ENCODE results near the gene ERVFRD-1.
"Not testable (repeated sequence)": the region's sequence is repeated elsewhere in the genome, so short reads cannot be mapped to it uniquely, and the experiment has no call there.

The ERVFRD-1 gene

DNA sequence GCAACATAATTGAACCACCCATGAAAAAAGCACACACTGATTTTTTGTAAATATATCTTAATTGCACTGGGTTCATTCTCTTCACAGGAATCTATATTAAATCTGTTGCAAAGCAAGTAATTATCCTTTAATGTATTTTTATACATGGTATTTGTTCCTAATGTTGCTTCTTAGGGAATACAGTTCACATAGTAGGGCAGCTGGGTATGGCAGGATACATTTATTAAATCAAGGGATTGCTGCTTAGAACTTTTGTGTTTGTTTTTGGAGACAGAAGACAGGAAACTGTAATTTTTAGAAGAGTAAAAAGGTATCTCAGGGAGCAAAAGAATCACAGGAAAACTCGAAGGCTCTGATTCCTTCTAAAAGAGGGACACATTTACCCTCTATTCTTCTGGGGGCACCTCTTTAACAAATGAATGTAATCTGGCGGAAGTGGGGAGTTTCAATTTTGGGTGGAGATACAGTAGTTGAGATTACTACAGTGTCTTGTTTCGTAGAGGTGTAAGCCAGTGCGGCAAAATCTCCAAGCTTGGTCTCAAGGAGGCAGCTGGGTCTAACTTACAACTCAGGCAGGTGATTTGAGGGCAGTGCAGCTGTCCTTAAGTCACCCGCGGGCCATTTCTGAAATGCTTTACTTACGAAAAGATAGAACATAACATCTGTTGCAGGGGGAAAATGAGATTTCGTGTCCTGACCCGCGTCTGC is 18.7 kb downstream of the ERVFRD-1 start:
- in situ Hi-C loops (cut with MboI; ENCODE audit: low sequenced_read_pairs): no loop called here

DNA sequence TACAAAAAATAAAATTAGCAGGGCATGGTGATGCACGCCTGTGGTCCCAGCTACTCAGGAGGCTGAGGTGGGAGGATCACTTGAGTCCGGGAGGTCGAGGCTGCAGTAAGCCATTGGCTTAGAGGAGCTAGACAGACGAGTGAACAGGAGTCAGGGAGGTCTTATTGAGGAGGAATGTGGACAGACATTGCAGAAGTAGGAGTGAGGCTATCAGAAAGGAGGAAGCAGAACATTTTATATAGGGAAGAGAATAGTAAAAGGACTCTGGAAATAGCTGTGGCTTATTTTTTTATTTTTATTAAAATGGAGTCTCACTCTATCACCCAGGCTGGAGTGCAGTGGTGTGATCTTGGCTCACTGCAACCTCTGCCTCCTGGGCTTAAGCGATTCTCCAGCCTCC is 20.4 kb downstream of the ERVFRD-1 start:
- in situ Hi-C loops (cut with MboI; ENCODE audit: low sequenced_read_pairs): not testable (repeated sequence)

DNA sequence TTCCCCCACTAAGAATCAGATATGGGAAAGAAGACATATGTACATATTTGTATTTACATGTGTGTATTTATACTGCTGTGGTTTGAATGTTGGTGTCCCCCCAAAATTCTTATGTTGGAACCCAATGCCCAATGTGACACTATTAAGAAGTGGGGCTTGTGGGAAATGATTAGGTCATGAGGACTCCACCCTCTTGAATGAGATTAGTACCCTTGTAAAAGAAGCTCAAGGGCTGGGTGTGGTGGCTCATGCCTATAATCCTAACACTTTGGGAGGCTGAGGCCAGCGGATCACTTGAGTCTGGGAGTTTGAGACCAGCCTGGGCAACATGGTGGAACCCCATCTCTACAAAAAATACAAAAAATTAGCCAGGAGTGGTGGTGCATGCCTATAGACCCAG is 21.8 kb downstream of the ERVFRD-1 start:
- in situ Hi-C loops (cut with MboI; ENCODE audit: low sequenced_read_pairs): no loop called here

DNA sequence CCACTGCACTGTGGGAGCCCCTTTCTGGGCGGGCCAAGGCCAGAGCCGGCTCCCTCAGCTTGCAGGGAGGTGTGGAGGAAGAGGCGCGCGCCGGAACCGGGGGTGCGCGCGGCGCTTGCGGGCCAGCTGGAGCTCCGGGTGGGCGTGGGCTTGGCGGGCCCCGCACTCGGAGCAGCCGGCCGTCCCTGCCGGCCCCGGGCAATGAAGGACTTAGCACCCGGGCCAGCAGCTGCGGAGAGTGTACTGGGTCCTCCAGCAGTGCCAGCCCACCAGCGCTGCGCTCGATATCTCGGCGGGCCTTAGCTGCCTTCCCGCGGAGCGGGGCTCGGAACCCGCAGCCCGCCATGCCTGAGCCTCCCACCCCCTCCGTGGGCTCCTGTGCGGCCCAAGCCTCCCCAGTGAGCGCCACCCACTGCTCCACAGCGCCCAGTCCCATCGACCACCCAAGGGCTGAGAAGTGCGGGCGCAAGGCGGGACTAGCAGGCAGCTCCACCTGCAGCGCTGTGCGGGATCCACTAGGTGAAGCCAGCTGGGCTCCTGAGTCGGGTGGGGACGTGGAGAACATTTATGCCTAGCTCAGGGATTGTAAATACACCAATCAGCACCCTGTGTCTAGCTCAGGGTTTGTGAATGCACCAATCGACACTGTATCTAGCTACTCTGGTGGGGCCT is 24.2 kb downstream of the ERVFRD-1 start:
- in situ Hi-C loops (cut with MboI; ENCODE audit: low sequenced_read_pairs): not testable (repeated sequence)

DNA sequence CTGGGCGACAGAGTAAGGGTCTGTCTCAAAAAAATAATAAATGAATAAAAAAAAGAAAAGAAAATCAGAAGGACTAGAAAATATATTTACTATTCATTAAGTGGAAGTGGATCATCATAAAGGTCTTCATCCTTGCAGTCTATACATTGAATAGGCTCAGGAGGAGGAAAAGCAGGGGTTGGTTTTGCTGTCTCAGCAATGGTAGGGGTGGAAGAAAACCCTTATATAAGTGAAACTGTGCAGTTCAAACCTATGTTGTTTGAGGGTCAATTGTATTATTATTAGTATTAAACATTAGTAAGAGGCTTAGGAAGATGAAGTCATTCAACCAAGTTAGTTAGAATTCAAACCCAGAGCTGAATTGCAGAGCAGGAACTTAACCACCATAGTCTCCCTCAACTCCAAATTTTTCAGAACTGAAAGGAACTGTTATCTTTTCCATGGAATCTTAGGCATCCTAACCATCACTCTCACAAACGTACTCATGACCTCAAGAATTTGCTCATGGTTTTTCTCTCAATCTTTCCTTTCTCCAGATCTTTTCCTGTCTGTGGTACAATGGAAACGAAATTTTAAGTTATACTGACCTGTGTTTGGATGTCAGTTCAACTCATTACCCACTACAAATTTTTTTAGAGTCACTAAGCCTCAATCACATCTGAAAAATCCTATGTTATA is 25.6 kb downstream of the ERVFRD-1 start:
- in situ Hi-C loops (cut with MboI; ENCODE audit: low sequenced_read_pairs): no loop called here

DNA sequence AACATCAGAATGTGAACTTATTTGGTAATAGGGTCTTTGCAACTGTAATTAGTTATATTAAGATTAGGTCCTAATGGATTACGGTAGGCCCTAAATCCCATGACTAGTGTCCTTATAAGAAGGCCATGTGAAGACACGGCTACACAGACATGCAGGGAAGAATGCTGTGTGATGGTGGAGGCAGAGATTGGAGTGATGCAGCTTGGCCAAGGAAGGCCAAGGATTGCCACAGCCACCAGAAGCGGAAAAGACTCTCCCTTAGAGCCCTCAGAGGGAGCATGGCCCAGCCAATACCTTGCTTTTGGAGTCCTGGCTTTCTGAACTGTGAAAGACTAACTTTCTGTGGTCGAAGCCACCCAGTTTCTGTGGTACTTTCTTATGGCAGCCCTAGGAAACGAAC is 27.6 kb downstream of the ERVFRD-1 start:
- in situ Hi-C loops (cut with MboI; ENCODE audit: low sequenced_read_pairs): no loop called here

DNA sequence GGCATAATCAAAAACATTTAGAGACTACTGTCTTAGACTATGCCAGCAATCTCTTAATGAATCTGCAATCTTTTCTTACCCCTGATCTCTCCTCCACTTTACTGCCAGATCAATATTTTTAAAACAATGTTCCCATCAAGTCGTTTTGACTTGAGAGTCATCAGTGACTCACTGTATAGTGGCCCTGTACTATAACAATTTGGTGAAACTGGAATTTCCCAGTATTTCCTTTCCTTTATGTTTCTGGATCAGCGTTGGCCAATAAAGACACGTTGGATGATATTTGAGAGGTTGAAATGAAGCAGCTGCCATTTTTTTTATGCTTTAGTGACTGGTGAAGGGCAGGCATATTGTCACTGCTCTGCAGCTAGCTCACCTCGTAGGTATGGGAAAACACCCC is 28.0 kb downstream of the ERVFRD-1 start:
- in situ Hi-C loops (cut with MboI; ENCODE audit: low sequenced_read_pairs): no loop called here

DNA sequence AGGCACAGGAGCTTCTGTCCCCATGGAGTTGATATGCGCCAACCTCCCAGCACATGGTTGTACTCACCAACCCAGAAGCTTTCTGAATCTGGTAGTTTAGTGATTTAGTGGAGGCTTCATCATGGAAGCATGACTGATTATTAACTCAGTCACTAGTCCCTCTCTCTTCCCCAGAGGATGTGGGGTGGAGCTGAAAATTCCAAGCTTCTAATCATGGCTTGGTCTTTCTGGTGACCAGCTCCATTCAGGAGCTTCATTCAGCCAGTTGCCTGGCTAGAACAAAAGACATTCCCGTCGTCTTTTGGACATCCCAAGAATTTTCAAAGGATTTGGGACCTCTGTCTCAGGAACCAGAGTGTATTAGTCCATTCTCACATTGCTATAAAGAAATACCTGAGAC is 31.2 kb downstream of the ERVFRD-1 start:
- in situ Hi-C loops (cut with MboI; ENCODE audit: low sequenced_read_pairs): no loop called here

DNA sequence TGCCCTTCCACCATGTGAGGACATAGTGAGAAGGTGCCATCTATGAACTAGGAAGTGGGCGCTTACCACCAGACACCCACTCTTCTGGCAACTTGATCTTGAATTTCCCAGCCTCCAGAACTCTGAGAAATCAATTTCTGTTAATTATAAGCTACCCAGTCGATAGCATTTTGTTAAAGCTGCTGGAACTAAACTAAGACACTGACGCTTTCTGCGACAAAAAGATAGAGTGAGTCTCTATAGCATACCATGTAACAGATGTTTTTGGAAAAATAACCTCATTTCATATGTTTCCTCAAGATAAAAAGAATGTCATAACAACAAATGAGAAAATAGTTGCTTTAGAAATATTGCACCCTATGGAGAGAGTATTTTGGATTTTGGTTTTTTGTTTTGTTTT is 33.3 kb downstream of the ERVFRD-1 start:
- in situ Hi-C loops (cut with MboI; ENCODE audit: low sequenced_read_pairs): no loop called here

DNA sequence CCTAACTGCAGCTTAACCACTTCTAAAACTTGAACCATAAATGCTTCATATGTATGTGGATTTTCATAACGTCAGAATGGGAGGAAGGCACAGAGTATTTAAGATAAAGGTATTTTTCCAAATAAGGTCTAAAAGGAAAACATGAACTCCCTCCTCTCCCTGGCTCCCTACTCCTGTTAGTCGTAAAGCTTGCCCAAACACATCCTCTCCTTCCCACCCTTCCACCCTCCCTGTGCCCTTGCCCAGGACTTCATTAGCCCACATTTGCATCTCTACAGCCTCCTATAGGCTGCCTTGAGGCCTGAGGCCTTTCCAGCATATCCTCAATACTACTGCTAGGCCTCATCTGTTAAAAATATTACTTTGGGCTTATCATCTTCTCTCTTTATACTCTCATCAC is 35.0 kb downstream of the ERVFRD-1 start:
- in situ Hi-C loops (cut with MboI; ENCODE audit: low sequenced_read_pairs): no loop called here

DNA sequence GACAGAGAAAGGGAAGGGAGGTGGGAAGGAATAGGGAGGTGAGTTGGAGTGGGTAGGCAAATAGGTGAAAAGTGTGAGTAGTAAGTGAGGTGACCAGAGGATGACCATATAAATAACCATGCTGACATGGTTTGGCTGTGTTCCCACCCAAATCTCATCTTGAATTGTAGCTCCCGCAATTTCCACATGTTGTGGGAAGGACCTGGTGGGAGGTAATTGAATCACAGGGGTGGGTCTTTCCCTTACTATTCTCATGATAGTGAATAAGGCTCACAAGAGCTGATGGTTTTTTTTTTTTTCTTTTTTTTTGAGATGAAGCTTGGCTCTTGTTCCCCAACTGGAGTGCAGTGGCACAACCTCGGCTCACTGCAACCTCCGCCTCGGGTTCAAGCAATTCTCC is 39.4 kb downstream of the ERVFRD-1 start:
- in situ Hi-C loops (cut with MboI; ENCODE audit: low sequenced_read_pairs): loop anchor here (25.0 kb wide), 1 partner anchor 610 kb away; no protein-coding TSS in a partner anchor

DNA sequence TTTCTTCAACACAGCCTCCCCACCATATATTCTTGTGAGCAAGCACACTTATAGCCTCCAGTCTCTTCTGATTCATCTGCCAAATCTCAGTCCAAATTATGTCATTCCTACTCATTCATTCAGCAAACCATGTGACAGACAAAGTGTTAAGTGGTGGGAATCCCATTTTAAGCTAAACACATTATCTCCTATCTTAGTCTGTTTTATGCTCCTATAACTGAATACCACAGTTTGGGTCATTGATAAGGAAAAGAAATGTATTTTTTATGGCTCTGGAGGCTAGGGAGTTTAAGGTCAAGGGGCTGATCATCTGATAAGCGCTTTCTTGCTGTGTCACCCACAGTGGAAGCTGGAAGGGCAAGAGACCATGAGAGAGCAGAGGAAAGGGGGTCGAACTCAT is 41.8 kb downstream of the ERVFRD-1 start:
- in situ Hi-C loops (cut with MboI; ENCODE audit: low sequenced_read_pairs): loop anchor here (25.0 kb wide), 1 partner anchor 607 kb away; no protein-coding TSS in a partner anchor

DNA sequence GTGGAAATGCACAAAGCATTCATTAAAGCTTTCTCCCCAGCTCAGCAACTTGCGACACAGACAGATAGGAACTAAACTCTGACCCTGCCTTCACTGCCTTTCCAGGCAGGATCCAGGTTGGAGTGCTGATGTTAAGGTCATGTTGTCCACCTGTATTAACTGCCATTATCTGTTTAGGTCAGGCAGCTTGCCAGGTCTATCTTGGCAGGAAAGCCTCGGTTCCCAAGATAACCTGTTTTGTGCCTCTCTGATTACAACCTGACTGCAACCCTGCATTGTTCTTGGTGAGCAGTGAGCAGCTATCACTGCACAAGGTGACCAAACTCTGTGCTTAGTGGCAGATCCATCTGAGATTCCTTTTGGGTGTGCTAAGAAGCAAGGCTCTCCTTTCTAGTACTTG is 44.2 kb downstream of the ERVFRD-1 start:
- in situ Hi-C loops (cut with MboI; ENCODE audit: low sequenced_read_pairs): loop anchor here (25.0 kb wide), 1 partner anchor 605 kb away; no protein-coding TSS in a partner anchor

DNA sequence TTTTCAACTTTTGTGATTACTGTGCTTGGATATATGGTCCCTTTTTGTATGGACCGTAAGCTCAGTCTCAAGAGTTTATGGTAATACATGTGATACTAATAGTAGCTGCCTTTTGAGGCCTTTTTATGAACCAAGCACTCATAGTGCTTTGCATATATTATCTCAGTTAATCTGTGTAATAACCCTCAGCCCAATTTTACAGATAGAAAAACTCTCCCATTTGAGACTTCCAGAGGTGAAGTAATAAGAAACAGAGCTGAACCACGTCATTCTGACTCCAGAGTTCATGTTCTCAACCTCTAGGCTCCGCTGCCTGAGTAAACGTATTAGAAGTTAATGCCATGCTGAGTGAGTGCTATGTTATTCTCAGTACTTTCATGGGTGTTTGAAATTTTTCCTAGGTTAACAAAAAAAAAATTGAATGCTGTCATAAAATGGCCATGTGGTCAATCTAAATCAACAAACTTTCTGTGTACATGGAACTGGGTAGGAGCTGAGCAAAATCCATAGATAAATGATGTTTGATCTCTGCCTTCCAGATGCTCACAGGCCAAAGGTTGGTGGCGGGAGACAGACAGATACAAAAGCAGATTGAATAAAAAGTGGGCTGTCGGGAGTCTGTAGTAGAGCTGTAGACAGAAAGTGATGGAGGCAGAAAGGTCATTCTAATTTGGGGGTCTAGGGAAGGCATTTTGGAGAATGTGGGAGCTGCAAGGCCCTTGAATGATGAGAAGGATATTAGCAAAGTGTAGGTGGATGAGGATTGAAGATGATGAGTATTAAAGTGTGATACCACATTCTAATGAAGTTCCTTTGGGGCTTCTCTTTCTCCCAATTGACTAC is 44.8 kb downstream of the ERVFRD-1 start:
- in situ Hi-C loops (cut with MboI; ENCODE audit: low sequenced_read_pairs): loop anchor here (25.0 kb wide), 1 partner anchor 604 kb away; no protein-coding TSS in a partner anchor

DNA sequence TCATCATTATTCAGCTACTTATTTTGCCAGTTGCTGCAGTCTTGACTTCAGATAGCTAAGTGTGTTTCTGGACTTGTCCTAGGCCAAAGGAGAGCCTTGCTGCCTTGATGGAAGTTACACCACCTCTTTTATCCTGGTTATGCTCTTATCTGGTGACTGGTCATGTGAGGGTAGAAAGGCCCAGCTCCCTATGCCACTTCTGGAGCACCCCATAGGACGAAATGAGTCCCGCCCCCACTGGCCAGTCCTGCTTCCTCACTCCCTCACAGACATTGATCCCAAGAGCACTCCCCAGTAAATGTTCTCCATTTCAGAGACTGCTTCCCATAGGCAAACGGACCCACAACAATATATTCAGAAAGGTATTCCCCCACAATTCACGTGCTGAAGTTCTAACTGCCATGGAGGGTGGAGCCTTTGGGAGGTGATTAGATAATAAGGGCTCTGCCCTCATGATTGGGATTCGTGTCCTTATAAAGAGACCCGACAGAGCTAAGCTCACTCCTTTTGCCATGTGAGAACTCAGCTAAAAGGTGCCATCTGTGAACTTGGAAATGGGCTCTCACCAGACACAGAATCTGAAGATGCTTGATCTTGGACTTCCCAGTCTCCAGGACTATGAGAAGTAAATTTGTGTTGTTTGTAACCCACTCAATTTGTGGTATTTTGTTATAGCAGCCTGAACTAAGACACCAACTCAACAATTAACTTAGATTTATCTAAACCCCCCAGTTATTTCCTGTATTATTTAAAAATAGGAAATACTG is 45.9 kb downstream of the ERVFRD-1 start:
- in situ Hi-C loops (cut with MboI; ENCODE audit: low sequenced_read_pairs): loop anchor here (25.0 kb wide), 1 partner anchor 603 kb away; no protein-coding TSS in a partner anchor

DNA sequence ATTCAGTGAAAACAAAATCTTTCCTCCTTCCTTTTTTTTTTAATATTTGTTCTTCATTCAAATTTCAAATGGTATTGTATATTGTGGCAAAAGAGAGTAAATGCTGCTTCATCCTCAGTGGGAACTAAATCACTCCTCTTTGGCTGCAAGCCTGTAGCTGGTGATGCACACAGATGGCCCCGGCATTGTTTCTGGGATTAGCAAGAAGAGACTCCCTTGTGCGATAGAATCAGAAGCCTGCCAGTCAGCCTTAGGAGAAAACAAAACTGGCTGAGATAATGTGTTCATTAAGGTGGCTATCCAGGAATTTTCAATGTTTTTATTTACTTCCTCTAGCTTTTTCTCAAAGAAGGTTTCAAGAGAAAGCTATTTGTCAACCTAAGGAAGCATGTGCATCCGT is 46.7 kb downstream of the ERVFRD-1 start:
- in situ Hi-C loops (cut with MboI; ENCODE audit: low sequenced_read_pairs): loop anchor here (25.0 kb wide), 1 partner anchor 603 kb away; no protein-coding TSS in a partner anchor

DNA sequence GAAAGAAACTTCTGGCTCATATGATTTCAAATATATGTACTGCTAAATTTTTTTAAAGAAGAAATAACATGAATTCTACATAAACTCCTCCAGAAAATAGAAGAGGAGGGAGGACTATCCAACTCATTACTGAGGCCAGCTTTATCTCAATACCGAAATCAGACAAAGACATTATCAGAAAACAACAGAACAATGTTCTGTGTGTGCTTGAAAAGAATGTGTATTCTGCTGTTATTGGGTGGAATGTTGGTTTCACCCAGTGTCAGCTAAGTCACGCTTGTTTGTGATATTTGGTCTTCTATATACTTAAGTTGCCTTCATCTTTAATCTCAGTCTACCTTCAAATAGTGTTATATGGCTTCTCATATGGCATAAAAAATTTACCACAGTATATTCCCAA is 48.8 kb downstream of the ERVFRD-1 start:
- in situ Hi-C loops (cut with MboI; ENCODE audit: low sequenced_read_pairs): loop anchor here (25.0 kb wide), 1 partner anchor 600 kb away; no protein-coding TSS in a partner anchor

DNA sequence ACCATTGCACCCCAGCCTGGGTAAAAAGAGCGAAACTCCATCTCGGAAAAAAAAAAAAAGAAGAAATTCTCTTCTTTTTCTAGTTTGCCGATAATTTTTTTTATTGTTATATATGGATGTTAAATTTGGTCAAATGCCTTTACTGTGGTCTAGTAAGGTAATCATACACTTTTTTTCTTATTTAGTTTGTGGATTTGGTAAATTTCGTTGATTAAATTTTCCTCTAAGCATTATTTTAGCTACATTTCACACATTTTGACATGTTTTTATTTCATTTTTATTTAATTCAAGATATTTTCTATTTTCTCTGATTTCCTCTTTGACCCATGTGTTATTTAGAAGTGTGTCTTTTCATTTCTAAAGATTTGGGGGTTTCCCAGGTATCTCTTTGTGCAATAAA is 49.4 kb downstream of the ERVFRD-1 start:
- in situ Hi-C loops (cut with MboI; ENCODE audit: low sequenced_read_pairs): loop anchor here (25.0 kb wide), 1 partner anchor 600 kb away; no protein-coding TSS in a partner anchor

DNA sequence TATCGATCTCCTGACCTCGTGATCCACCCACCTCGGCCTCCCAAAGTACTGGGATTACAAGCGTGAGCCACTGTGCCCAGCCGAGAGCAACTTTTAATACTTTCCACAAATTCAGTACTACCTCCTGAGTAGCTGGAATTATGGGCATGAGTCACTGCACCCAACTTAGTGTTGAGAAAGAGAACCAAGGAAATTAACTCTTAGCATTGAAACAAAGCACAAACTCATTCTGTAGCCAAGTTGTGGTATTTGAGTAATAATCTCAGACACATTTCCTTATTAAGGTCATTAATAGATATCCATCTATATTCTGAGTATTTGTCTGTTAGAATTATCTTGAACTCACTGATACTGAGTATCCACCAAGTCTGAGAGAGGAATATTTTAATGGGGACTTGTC is 53.1 kb downstream of the ERVFRD-1 start:
- in situ Hi-C loops (cut with MboI; ENCODE audit: low sequenced_read_pairs): loop anchor here (25.0 kb wide), 1 partner anchor 596 kb away; no protein-coding TSS in a partner anchor

DNA sequence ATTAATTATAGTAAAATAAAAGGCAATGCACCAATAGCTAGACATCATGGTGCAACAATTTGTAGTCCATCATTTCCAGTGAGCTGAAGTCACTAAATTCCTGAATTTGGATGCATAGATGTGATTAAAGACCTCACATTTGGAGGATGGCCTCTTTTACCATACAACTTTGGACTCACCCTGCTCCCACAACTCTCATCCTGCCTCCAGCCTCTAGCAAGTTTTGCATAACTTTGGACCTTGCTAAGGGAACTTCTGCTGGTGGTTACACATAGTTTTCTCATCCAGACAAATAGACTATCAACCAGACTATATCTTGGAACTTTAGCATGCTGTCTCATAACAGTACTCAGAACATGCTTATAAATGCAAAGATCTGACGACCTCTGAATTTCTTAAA is 54.7 kb downstream of the ERVFRD-1 start:
- in situ Hi-C loops (cut with MboI; ENCODE audit: low sequenced_read_pairs): loop anchor here (25.0 kb wide), 1 partner anchor 595 kb away; no protein-coding TSS in a partner anchor

All from HL-60/S4 treated with phorbol 12-myristate 13-acetate at 8.2 ng/mL for 4 days and 3 days (cell line).